Measurements from ENCODE around the gene ANKRD16.
"Not testable (repeated sequence)": the region's sequence is repeated elsewhere in the genome, so short reads cannot be mapped to it uniquely, and the experiment has no call there.

The ANKRD16 gene

GRCh38 chr10:5835446-5836095 is 54.1 kb downstream of the ANKRD16 start:
- no peak for DNase-seq (ENCODE audit: low read depth)

- DNase-seq (ENCODE audit: low read depth), result no peak
Measured at GRCh38 chr10:5833814-5834213, 55.9 kb downstream of the ANKRD16 start.

- no peak for DNase-seq (ENCODE audit: low read depth)
Measured at GRCh38 chr10:5832946-5833345, 56.7 kb downstream of the ANKRD16 start.

GRCh38 chr10:5831446-5831782 is 58.3 kb downstream of the ANKRD16 start:
- DNase-seq (ENCODE audit: low read depth), result no peak

GRCh38 chr10:5830629-5831445 is 58.9 kb downstream of the ANKRD16 start:
- DNase-seq (ENCODE audit: low read depth), result no peak

GRCh38 chr10:5829267-5829666 is 60.4 kb downstream of the ANKRD16 start:
- DNase-seq (ENCODE audit: low read depth), result no peak

- no peak for DNase-seq (ENCODE audit: low read depth)
Measured at GRCh38 chr10:5828725-5829124, 61.0 kb downstream of the ANKRD16 start.

- no peak for DNase-seq (ENCODE audit: low read depth)
Measured at GRCh38 chr10:5827841-5828240, 61.9 kb downstream of the ANKRD16 start.

- not testable (repeated sequence) for DNase-seq (ENCODE audit: low read depth)
Measured at GRCh38 chr10:5826511-5826910, 63.2 kb downstream of the ANKRD16 start.

- DNase-seq (ENCODE audit: low read depth), result no peak
Measured at GRCh38 chr10:5818894-5819293, 70.8 kb downstream of the ANKRD16 start.

- no peak for DNase-seq (ENCODE audit: low read depth)
Measured at GRCh38 chr10:5818048-5818331, 71.7 kb downstream of the ANKRD16 start.

- DNase-seq (ENCODE audit: low read depth), result no peak
Measured at GRCh38 chr10:5817322-5818047, 72.2 kb downstream of the ANKRD16 start.

- no peak for DNase-seq (ENCODE audit: low read depth)
Measured at GRCh38 chr10:5816170-5816569, 73.5 kb downstream of the ANKRD16 start.

GRCh38 chr10:5814110-5815107 is 75.3 kb downstream of the ANKRD16 start:
- no peak for DNase-seq (ENCODE audit: low read depth)

GRCh38 chr10:5813341-5814109 is 76.2 kb downstream of the ANKRD16 start, which contains the start of gene GDI2:
TSS of gene GDI2 (minus strand) at chr10:5813434. CDS start at chr10:5813258, 176 bp downstream.
- peak; percentile 94 for DNase-seq (ENCODE audit: low read depth)

- DNase-seq (ENCODE audit: low read depth), result no peak
Measured at GRCh38 chr10:5813091-5813340, 76.7 kb downstream of the ANKRD16 start.

- no peak for DNase-seq (ENCODE audit: low read depth)
Measured at GRCh38 chr10:5812283-5813090, 77.2 kb downstream of the ANKRD16 start.
